ENCODE data around the gene FAT2.

FAT2 gene

GRCh38 chr5:151591144-151591819, at the start of gene FAT2:
TSS of gene FAT2 (minus strand) at chr5:151591331. CDS start at chr5:151568931, 22,400 bp downstream.
- Histone ChIP-seq H3K36me3 (ENCODE audit: insufficient read depth, low read length) (no peaks in the 10 kb centered on the region), H2AFZ (ENCODE audit: low read depth, low read length) (no peak within 1 kb of the TSS), H3K4me3 (ENCODE audit: low read length) (no peak within 1 kb of the TSS), H3K9me3 (ENCODE audit: low read length) (no peaks in the 10 kb centered on the region), H3K4me1 (ENCODE audit: insufficient read depth, low read length) (no peaks in the 10 kb centered on the region), H3K27me3 (ENCODE audit: insufficient read depth, low read length) (peaks cover 34% of the 10 kb centered on the region)

- H3K4me3 ChIP-seq (ENCODE audit: low read length): no peak overlapping the region
- H3K27me3 ChIP-seq (ENCODE audit: insufficient read depth, low read length): peaks cover 9% of the 10 kb centered on the region
- H2AFZ ChIP-seq (ENCODE audit: low read depth, low read length): no peak overlapping the region
- H3K4me1 ChIP-seq (ENCODE audit: insufficient read depth, low read length): no peaks in the 10 kb centered on the region
- H3K36me3 ChIP-seq (ENCODE audit: insufficient read depth, low read length): no peaks in the 10 kb centered on the region
- H3K9me3 ChIP-seq (ENCODE audit: low read length): no peaks in the 10 kb centered on the region
These were observed 47.5 kb upstream of the FAT2 start for GRCh38 chr5:151638619-151639018.

GRCh38 chr5:151637676-151638075, 46.5 kb upstream of the FAT2 start:
- H3K4me3 ChIP-seq (ENCODE audit: low read length): no peak overlapping the region
- no peaks in the 10 kb centered on the region for H3K36me3 ChIP-seq (ENCODE audit: insufficient read depth, low read length)
- peaks cover 14% of the 10 kb centered on the region for H3K27me3 ChIP-seq (ENCODE audit: insufficient read depth, low read length)
- no peak overlapping the region for H2AFZ ChIP-seq (ENCODE audit: low read depth, low read length)
- H3K4me1 ChIP-seq (ENCODE audit: insufficient read depth, low read length): no peaks in the 10 kb centered on the region
- H3K9me3 ChIP-seq (ENCODE audit: low read length): no peaks in the 10 kb centered on the region

- H3K4me1 ChIP-seq (ENCODE audit: insufficient read depth, low read length): no peaks in the 10 kb centered on the region
- H3K27me3 ChIP-seq (ENCODE audit: insufficient read depth, low read length): peaks cover 14% of the 10 kb centered on the region
- H3K4me3 ChIP-seq (ENCODE audit: low read length): no peak overlapping the region
- no peaks in the 10 kb centered on the region for H3K9me3 ChIP-seq (ENCODE audit: low read length)
- no peak overlapping the region for H2AFZ ChIP-seq (ENCODE audit: low read depth, low read length)
- no peaks in the 10 kb centered on the region for H3K36me3 ChIP-seq (ENCODE audit: insufficient read depth, low read length)
These were observed 42.8 kb upstream of the FAT2 start for GRCh38 chr5:151633892-151634291.

GRCh38 chr5:151632941-151633340, 41.8 kb upstream of the FAT2 start:
- H3K9me3 ChIP-seq (ENCODE audit: low read length): no peaks in the 10 kb centered on the region
- no peak overlapping the region for H2AFZ ChIP-seq (ENCODE audit: low read depth, low read length)
- H3K27me3 ChIP-seq (ENCODE audit: insufficient read depth, low read length): peaks cover 14% of the 10 kb centered on the region
- no peaks in the 10 kb centered on the region for H3K36me3 ChIP-seq (ENCODE audit: insufficient read depth, low read length)
- H3K4me3 ChIP-seq (ENCODE audit: low read length): no peak overlapping the region
- H3K4me1 ChIP-seq (ENCODE audit: insufficient read depth, low read length): no peaks in the 10 kb centered on the region

GRCh38 chr5:151632524-151632923, 41.4 kb upstream of the FAT2 start:
- peaks cover 14% of the 10 kb centered on the region for H3K27me3 ChIP-seq (ENCODE audit: insufficient read depth, low read length)
- H3K9me3 ChIP-seq (ENCODE audit: low read length): no peaks in the 10 kb centered on the region
- no peak overlapping the region for H3K4me3 ChIP-seq (ENCODE audit: low read length)
- H3K4me1 ChIP-seq (ENCODE audit: insufficient read depth, low read length): no peaks in the 10 kb centered on the region
- no peak overlapping the region for H2AFZ ChIP-seq (ENCODE audit: low read depth, low read length)
- no peaks in the 10 kb centered on the region for H3K36me3 ChIP-seq (ENCODE audit: insufficient read depth, low read length)

GRCh38 chr5:151631941-151632340, 40.8 kb upstream of the FAT2 start:
- no peak overlapping the region for H2AFZ ChIP-seq (ENCODE audit: low read depth, low read length)
- H3K4me3 ChIP-seq (ENCODE audit: low read length): no peak overlapping the region
- H3K4me1 ChIP-seq (ENCODE audit: insufficient read depth, low read length): no peaks in the 10 kb centered on the region
- H3K9me3 ChIP-seq (ENCODE audit: low read length): no peaks in the 10 kb centered on the region
- H3K27me3 ChIP-seq (ENCODE audit: insufficient read depth, low read length): peaks cover 14% of the 10 kb centered on the region
- H3K36me3 ChIP-seq (ENCODE audit: insufficient read depth, low read length): no peaks in the 10 kb centered on the region

GRCh38 chr5:151630088-151630487, 39.0 kb upstream of the FAT2 start:
- Histone ChIP-seq H3K27me3 (ENCODE audit: insufficient read depth, low read length) (peaks cover 5% of the 10 kb centered on the region), H3K4me1 (ENCODE audit: insufficient read depth, low read length) (no peaks in the 10 kb centered on the region), H3K9me3 (ENCODE audit: low read length) (no peaks in the 10 kb centered on the region), H3K4me3 (ENCODE audit: low read length) (no peak overlapping the region), H2AFZ (ENCODE audit: low read depth, low read length) (no peak overlapping the region), H3K36me3 (ENCODE audit: insufficient read depth, low read length) (no peaks in the 10 kb centered on the region)

- Histone ChIP-seq H3K4me1 (ENCODE audit: insufficient read depth, low read length) (no peaks in the 10 kb centered on the region), H3K9me3 (ENCODE audit: low read length) (no peaks in the 10 kb centered on the region), H3K27me3 (ENCODE audit: insufficient read depth, low read length) (peaks cover 4% of the 10 kb centered on the region), H2AFZ (ENCODE audit: low read depth, low read length) (no peak overlapping the region), H3K36me3 (ENCODE audit: insufficient read depth, low read length) (no peaks in the 10 kb centered on the region), H3K4me3 (ENCODE audit: low read length) (no peak overlapping the region)
These were observed 37.1 kb upstream of the FAT2 start for GRCh38 chr5:151628112-151628823.

- Histone ChIP-seq H3K4me3 (ENCODE audit: low read length) (no peak overlapping the region), H3K27me3 (ENCODE audit: insufficient read depth, low read length) (peaks cover under 1% of the 10 kb centered on the region), H3K9me3 (ENCODE audit: low read length) (no peaks in the 10 kb centered on the region), H3K4me1 (ENCODE audit: insufficient read depth, low read length) (no peaks in the 10 kb centered on the region), H3K36me3 (ENCODE audit: insufficient read depth, low read length) (no peaks in the 10 kb centered on the region), H2AFZ (ENCODE audit: low read depth, low read length) (no peak overlapping the region)
These were observed 36.5 kb upstream of the FAT2 start for GRCh38 chr5:151627650-151628049.

GRCh38 chr5:151625285-151625684, 34.2 kb upstream of the FAT2 start:
- Histone ChIP-seq H3K27me3 (ENCODE audit: insufficient read depth, low read length) (peaks cover 6% of the 10 kb centered on the region), H2AFZ (ENCODE audit: low read depth, low read length) (no peak overlapping the region), H3K36me3 (ENCODE audit: insufficient read depth, low read length) (no peaks in the 10 kb centered on the region), H3K4me1 (ENCODE audit: insufficient read depth, low read length) (no peaks in the 10 kb centered on the region), H3K4me3 (ENCODE audit: low read length) (no peak overlapping the region), H3K9me3 (ENCODE audit: low read length) (no peaks in the 10 kb centered on the region)

GRCh38 chr5:151624476-151624875, 33.3 kb upstream of the FAT2 start:
- Histone ChIP-seq H3K27me3 (ENCODE audit: insufficient read depth, low read length) (peaks cover 6% of the 10 kb centered on the region), H3K4me3 (ENCODE audit: low read length) (no peak overlapping the region), H3K4me1 (ENCODE audit: insufficient read depth, low read length) (peaks cover 4% of the 10 kb centered on the region), H3K9me3 (ENCODE audit: low read length) (no peaks in the 10 kb centered on the region), H3K36me3 (ENCODE audit: insufficient read depth, low read length) (no peaks in the 10 kb centered on the region), H2AFZ (ENCODE audit: low read depth, low read length) (no peak overlapping the region)

- Histone ChIP-seq H2AFZ (ENCODE audit: low read depth, low read length) (no peak overlapping the region), H3K4me3 (ENCODE audit: low read length) (no peak overlapping the region), H3K27me3 (ENCODE audit: insufficient read depth, low read length) (peaks cover 6% of the 10 kb centered on the region), H3K9me3 (ENCODE audit: low read length) (no peaks in the 10 kb centered on the region), H3K4me1 (ENCODE audit: insufficient read depth, low read length) (peaks cover 6% of the 10 kb centered on the region), H3K36me3 (ENCODE audit: insufficient read depth, low read length) (no peaks in the 10 kb centered on the region)
These were observed 31.4 kb upstream of the FAT2 start for GRCh38 chr5:151622367-151623088.
